Astrocyte of the spinal cord (primary cell): ENCODE data around the gene KRTAP27-1.

Experiments
- DNase-seq: peaks from one replicate; pipeline ENCODE4 v3.0.0; 2011; ENCODE audit warnings: low read depth, low spot score
- H3K4me3 ChIP-seq: 2 replicates; pipeline ENCODE4 v1.5.1; 2011; ENCODE audit warnings: low read depth, mild to moderate bottlenecking, low read length, moderate library complexity
- in situ Hi-C: cut with HindIII; loops from 2 replicates; pipeline ENCODE4 v1.10.0; 2017; ENCODE audit warnings: low sequenced_read_pairs
- TF ChIP-seq, protein P1 (sequence below): IDR thresholded peaks from 2 replicates; pipeline ENCODE4 v1.5.1; 2012; ENCODE audit warnings: low read depth, mild to moderate bottlenecking, low read length, inconsistent platforms

Gene KRTAP27-1

DNA sequence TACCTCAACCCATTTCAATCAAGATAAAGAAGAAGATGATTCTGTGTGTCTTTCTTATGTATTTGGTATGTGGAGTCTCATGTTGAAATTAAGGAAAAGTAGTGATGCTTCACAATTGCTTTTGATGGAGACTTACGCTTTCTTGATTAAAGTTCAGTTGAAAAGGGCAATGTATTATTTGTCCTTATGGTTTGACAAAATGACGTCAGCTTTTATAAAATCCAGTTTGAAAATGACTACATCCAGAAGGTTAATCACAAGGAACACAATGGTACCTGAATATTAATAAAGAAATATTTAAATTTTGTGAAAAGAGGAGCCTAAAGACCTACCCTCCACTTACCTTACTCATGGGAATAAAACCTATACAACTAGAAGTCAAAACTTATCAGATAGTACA, 21.8 kb downstream of the KRTAP27-1 start:
- no peak overlapping the region for H3K4me3 ChIP-seq
- in situ Hi-C loops = no loop called here

DNA sequence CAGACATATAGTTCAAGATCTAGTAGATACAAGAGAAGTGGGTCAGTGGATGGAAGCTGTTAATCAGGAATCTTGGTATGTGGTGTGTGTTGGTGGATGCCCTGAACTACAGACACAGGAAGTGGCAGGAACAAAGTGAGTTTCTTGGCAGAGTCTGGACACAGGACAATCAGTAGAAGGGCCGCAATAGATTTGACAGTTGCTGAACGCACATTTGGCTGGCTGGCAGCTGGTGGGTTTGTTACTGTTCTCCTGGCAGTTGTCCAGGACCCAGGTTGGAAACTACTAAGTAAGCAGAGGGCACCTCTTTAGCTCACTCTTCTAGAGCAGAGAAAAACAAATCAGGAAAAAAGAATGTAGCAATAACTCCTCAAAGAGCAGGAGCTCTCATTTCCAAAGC, 30.6 kb downstream of the KRTAP27-1 start:
- H3K4me3 ChIP-seq = no peak overlapping the region
- TF ChIP-seq, protein P1, sequence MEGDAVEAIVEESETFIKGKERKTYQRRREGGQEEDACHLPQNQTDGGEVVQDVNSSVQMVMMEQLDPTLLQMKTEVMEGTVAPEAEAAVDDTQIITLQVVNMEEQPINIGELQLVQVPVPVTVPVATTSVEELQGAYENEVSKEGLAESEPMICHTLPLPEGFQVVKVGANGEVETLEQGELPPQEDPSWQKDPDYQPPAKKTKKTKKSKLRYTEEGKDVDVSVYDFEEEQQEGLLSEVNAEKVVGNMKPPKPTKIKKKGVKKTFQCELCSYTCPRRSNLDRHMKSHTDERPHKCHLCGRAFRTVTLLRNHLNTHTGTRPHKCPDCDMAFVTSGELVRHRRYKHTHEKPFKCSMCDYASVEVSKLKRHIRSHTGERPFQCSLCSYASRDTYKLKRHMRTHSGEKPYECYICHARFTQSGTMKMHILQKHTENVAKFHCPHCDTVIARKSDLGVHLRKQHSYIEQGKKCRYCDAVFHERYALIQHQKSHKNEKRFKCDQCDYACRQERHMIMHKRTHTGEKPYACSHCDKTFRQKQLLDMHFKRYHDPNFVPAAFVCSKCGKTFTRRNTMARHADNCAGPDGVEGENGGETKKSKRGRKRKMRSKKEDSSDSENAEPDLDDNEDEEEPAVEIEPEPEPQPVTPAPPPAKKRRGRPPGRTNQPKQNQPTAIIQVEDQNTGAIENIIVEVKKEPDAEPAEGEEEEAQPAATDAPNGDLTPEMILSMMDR = no peak
- in situ Hi-C loops = no loop called here

More for the DNA sequence above, 21.8 kb downstream of the KRTAP27-1 start:
- no peak for DNase-seq
- TF ChIP-seq, protein P1 = no peak

DNA sequence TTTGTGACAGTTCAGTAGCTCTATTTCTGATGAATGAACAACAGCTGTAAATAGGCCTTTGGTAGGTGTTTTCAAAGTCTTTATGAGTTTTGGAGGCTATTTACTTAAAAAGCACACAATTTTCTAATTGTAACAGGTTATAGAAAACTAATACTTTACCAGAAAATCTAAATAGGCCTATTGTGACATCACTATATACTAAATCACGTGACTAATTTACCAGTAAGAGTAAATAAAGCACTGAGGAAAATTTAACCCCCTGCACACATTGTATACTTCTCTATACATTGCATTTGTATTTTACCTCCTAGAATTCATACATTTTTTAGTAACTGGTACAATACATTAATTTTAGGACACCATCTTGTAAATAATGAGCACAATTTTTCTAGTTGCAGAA, 32.4 kb downstream of the KRTAP27-1 start:
- H3K4me3 ChIP-seq = no peak overlapping the region
- in situ Hi-C loops = no loop called here
- TF ChIP-seq, protein P1 = no peak
- no peak for DNase-seq

More for the DNA sequence above, 30.6 kb downstream of the KRTAP27-1 start:
- no peak for DNase-seq

DNA sequence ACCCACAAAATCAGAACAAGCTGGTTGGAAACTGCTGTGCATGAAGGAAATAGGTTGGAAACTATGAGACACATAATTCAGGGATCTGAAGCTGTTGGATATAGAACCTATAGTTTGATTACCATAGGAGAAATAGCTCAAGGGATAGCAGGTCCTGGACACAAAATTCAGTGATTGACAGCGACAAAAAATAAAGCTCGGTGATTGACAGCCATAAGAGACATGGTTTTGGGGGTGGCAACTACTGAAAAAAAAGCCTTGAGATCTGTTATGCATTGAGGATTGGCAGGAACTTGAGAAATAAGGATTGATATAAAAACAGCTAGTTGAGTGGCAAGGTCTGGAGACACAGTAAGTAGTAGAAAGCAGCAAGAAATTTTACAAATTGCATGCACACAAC, 48.3 kb downstream of the KRTAP27-1 start, which contains the start of gene KRTAP25-1:
KRTAP25-1 (minus strand) TSS at position 300 of the 400 bp plus-strand sequence; CDS start at position 276, 24 bp downstream.
- DNase-seq = no peak
- TF ChIP-seq, protein P1 = no peak
- H3K4me3 ChIP-seq = no peak within 1 kb of the TSS
- in situ Hi-C loops = no loop called here
